Cardiac muscle cell (in vitro differentiated cells and primary cell): Measurements from ENCODE around the gene GSKIP. TPM values are rescaled to one million over a fixed set of nuclear protein-coding genes. Genes with fewer than 3 reads are reported as not detected.
"Not testable (repeated sequence)": the region's sequence is repeated elsewhere in the genome, so short reads cannot be mapped to it uniquely, and the experiment has no call there.

Experiments
- DNase-seq, 2 donors: peaks; one replicate each; pipeline versions ENCODE4 v3.0.0 to v3.0.0-alpha.2; 2010 to 2017; ENCODE audit warnings: low read depth in 1 of 2, low spot score in 1 of 2
- H3K27ac ChIP-seq: fragments of 200-600 bp; sonication (generic); 2 replicates; pipeline ENCODE4 v1.5.1; 2016
- H3K27me3 ChIP-seq: fragments of 200-600 bp; sonication (generic); 2 replicates; pipeline ENCODE4 v1.6.0; 2016; ENCODE audit warnings: control low read depth
- H3K36me3 ChIP-seq: fragments of 200-600 bp; sonication (generic); 2 replicates; pipeline ENCODE4 v1.5.1; 2016; ENCODE audit warnings: control low read depth
- H3K4me1 ChIP-seq: fragments of 200-600 bp; sonication (generic); 2 replicates; pipeline ENCODE4 v1.8.1; 2017; ENCODE audit warnings: low read depth, mild to moderate bottlenecking, mixed run types
- H3K4me3 ChIP-seq: fragments of 200-600 bp; sonication (generic); 2 replicates; pipeline ENCODE4 v1.5.1; 2016; ENCODE audit warnings: mild to moderate bottlenecking
- H3K9me3 ChIP-seq: fragments of 200-600 bp; sonication (generic); 2 replicates; pipeline ENCODE4 v1.5.1; 2017; ENCODE audit warnings: low read depth, mild to moderate bottlenecking, control low read depth
- CTCF ChIP-seq: IDR thresholded peaks from 2 replicates; pipeline ENCODE4 v1.5.1; 2012; ENCODE audit warnings: low read depth, mild to moderate bottlenecking, low read length
- polyA plus RNA-seq: library from polyadenylated mRNA; unstranded; fragments of >200 nt; fragmentation: Nextera tagmentation; extraction: Ambion mirVana; gene quantifications from 2 replicates; pipeline ENCODE4 v1.2.1, GENCODE V29; 2016
- total RNA-seq: library from RNA; depleted of rRNA; stranded (reverse); fragments of >200 nt; gene quantifications from 2 replicates; pipeline ENCODE4 v1.2.3, GENCODE V29; 2016

GSKIP gene
- total and polyA plus RNA-seq, 2 experiments from 2014 or later: 11.8 to 30.8 TPM

GRCh38 chr14:96338551-96338950 lies 24.8 kb upstream of the GSKIP start:
- Histone ChIP-seq H3K27me3 (no peaks in the 10 kb centered on the region), H3K9me3 (no peaks in the 10 kb centered on the region), H3K36me3 (peaks cover 28% of the 10 kb centered on the region), H3K27ac (no peak overlapping the region), H3K4me3 (no peak overlapping the region), H3K4me1 (no peaks in the 10 kb centered on the region)
- DNase-seq: no peak
- TF ChIP-seq CTCF: no peak

GRCh38 chr14:96341323-96341722 lies 22.0 kb upstream of the GSKIP start:
- H3K4me3 ChIP-seq: no peak overlapping the region
- no peaks in the 10 kb centered on the region for H3K9me3 ChIP-seq
- no peak for DNase-seq
- TF ChIP-seq CTCF: no peak
- H3K36me3 ChIP-seq: peaks cover 28% of the 10 kb centered on the region
- no peak overlapping the region for H3K27ac ChIP-seq
- H3K4me1 ChIP-seq: no peaks in the 10 kb centered on the region
- H3K27me3 ChIP-seq: no peaks in the 10 kb centered on the region

- no peak for DNase-seq
- Histone ChIP-seq H3K27me3 (no peaks in the 10 kb centered on the region), H3K9me3 (no peaks in the 10 kb centered on the region), H3K4me1 (peaks cover 9% of the 10 kb centered on the region), H3K4me3 (no peak overlapping the region), H3K36me3 (peaks cover 11% of the 10 kb centered on the region), H3K27ac (no peak overlapping the region)
- no peak for TF ChIP-seq CTCF
Observed at GRCh38 chr14:96345669-96346068, 17.7 kb upstream of the GSKIP start.

GRCh38 chr14:96347957-96348356 lies 15.4 kb upstream of the GSKIP start:
- not testable (repeated sequence) for H3K9me3 ChIP-seq, H3K4me1 ChIP-seq, DNase-seq, H3K4me3 ChIP-seq, H3K27me3 ChIP-seq, H3K27ac ChIP-seq, H3K36me3 ChIP-seq

- Histone ChIP-seq H3K27ac (peak overlapping the region; percentile 42), H3K9me3 (no peaks in the 10 kb centered on the region), H3K4me1 (peaks cover 9% of the 10 kb centered on the region), H3K27me3 (no peaks in the 10 kb centered on the region), H3K36me3 (no peaks in the 10 kb centered on the region), H3K4me3 (no peak overlapping the region)
- DNase-seq: peak in 1 of 2 donors; percentile 6
- TF ChIP-seq CTCF: no peak
Observed at GRCh38 chr14:96349286-96350075, 13.8 kb upstream of the GSKIP start.

GRCh38 chr14:96351986-96352385 lies 11.3 kb upstream of the GSKIP start:
- Histone ChIP-seq H3K4me1 (peaks cover 9% of the 10 kb centered on the region), H3K27me3 (no peaks in the 10 kb centered on the region), H3K27ac (no peak overlapping the region), H3K9me3 (no peaks in the 10 kb centered on the region), H3K4me3 (no peak overlapping the region), H3K36me3 (no peaks in the 10 kb centered on the region)
- no peak for TF ChIP-seq CTCF
- no peak for DNase-seq
